ENCODE results near the gene RABL2A.
"Not testable (repeated sequence)": the region's sequence is repeated elsewhere in the genome, so short reads cannot be mapped to it uniquely, and the experiment has no call there.

The RABL2A gene

DNA sequence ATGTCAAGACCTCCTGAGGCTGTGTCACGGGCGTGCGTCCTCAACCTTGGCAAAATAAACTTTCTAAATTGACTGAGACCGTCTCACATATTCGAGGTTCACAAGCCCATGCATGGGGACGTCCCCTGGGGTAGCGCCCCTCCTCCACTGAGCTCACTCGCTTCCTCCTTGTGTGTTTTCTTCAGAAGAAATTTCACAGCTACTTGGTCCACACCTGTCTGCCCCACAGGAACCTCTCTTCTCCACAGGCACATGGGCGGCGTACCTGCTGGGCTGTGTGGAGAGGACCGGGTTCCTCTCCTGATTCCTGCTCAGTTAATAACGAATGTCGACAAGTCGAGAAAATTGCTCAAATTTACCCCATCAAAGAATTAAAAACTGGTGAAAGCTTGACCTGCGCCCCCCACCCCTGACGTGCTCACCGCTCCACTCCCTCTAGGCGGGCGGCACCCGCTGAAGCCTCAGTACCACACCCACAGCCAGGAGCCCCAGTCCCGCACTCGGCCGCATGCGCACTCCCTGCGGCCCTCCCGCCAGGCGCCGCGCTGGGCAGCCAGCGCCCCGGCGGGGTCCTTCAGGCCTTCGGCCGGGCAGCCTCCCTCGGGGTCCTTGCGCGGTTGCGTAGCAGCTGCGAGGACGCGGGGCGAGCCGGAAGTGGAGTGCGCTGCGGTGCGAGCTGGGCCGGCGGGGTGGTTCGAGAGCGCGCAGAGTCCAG lies at the start of gene RABL2A:
TSS of gene RABL2A (plus strand) at position 651 of the 715 bp plus-strand sequence. CDS start 1,341 bp downstream, outside the sequence.
- DNase-seq: not testable (repeated sequence)

DNA sequence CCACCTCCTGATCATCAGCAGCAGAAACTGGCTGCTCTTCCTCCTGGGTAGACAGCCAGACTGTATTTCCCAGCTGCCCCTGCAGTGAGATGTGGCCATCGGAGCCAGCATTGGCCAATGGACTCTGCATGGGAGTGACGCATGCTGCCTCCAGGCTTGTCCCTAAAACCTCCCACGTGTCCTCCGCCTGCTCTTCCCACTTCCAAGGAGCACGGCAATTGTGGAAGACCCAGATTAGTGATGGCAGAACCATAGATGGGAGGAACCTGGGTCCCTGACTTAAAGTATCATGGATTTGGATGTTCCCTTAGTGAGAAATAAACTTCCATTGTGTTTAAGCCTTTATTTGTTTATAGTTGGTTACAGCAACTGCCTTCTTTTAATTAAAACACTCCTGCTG lies 48.6 kb upstream of the RABL2A start:
- not testable (repeated sequence) for DNase-seq

DNA sequence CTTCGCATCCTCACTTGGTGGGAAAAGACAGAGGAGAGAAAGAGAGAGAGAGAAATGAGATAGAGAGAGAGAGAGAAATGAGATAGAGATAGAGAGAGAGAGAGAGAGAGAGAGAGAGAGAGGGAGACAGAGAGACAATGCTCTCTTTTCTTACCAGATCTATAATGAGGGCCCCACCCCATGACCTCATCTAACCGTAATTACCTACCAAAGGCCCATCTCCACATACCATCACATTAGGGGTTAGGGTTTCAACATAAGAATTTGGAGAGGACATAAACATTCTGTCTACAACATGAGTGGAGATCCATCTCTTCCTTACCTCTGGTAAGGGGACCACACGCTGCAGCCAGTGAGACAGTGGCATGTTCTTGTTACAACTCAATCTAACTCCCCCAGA lies 44.6 kb upstream of the RABL2A start:
- not testable (repeated sequence) for DNase-seq

DNA sequence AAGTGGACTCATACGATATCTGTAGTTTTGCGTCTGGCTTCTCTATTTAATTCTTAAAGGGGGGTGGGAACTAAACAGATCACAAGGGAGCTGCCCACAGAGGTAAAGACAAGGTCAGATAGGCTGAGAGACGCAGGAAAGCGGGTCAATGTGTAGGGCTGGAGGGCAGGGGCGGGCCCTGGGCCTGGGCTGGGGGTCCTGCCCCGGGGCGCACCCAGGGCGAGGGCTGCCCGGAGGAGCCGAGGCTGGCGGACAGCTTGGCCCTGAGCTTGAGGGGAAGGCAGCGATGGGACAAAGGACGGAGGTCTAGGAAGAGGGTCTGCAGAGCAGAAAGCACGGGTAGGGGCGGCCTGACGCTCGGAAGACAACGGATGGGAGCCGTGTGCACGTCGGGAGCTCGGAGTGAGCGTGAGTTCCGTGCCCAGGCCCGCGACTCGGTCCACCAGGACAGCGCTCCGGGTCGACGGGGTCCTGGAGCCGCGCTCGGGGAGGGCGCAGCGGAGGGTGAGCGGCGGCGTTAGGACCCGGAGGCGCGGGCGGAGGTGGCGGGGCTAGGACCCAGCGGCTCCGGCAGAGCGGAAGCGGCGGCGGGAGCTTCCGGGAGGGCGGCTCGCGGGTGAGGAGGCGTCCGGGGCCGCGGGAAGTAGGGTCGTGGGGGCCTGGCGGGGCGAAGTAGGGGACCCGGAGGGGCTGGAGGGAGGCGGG lies 43.4 kb upstream of the RABL2A start:
- DNase-seq: not testable (repeated sequence)

DNA sequence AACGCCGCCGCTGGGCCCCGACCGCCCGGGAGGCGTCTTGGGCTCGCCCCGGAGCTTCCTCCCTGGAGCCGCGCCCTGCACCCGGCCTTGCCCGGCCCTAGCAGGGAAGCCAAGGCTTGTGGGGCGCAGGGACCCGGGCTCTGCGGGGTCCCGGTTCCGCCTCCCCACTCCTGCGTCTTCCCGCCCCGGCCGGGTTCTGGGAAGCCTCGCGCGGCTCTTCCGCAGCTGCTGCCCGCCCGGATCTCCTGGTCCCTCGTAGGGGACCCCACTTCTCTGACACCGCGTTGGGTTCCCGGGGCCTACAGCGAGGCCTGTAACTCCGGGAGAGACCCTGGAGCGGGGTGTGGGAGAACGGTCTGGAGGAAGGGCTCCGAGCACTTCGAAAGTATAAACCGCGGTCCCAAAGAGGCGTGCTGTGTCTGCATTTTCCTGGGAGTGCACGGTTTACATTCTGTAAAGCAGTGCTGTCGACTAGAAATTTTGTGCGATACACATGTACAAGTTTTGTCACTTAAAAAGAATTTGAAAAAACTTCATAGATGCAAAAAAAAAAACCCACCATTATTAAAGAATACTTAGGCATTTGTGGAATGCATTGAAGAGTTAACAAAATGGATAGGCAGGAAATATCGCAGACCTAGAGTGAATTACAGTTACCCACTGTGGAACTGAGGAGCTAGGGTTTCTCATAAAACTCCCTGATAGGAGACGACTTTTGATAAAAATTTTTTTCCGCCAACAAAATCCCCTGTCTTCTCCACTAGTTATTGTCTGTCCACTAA lies 42.6 kb upstream of the RABL2A start:
- DNase-seq: not testable (repeated sequence)

DNA sequence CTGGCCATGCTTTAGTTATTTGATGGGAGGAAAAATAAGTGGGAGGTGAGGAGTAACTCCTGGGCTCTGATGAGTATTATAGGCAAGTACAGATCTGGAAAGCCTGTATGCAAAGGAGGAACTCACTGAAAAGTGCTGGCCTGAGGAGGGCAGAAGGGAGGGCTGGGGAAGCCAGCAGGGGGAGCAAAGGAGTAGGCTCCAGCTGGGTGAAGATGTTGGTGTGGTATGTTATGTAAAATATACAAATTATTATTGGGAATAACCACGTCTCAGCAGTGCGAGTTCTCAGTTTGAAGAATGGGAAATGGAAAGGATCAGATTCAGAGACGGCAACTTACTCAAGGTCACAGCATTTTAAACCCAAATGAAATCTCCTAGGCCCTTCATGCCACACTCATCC lies 39.9 kb upstream of the RABL2A start:
- DNase-seq: not testable (repeated sequence)

DNA sequence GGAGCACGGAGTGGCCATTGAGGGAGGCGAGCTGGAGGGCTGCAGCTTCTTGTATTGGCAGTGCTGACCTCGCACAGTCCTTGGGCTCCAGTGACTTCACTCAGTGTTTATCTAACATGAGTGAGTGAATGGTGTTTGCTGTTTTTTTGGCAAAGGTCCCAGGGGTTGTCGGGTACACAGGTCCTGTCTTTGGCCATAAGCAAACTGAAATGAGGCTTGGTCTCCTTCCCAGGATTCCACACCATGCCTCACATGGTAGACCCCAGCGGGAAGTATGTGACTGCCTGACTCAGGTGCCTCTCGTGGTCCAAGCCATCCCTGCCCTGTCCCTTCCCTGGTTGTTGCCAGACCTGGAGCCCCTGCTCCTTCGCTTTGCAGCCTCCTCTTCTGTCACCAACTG lies 37.5 kb upstream of the RABL2A start:
- DNase-seq: not testable (repeated sequence)

DNA sequence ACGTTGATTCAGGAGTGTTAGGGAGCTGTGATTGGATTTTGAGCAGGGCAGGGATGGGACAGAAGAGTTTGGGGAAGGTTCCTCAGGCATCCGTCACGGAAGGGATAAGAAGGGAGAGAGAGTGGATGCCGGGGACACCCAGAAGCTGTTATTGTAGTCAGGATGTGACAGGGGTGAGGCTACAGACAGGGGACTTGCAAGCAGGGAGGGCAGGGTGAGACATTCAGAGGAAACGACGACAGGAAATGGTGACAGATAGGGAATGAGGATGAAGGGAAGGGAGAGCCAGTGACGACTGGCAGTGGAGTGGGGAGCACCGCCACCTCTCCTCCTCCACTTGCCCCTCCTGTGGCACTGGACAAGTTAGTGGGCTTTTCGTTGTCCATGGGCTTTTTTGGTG lies 35.1 kb upstream of the RABL2A start:
- DNase-seq: not testable (repeated sequence)

DNA sequence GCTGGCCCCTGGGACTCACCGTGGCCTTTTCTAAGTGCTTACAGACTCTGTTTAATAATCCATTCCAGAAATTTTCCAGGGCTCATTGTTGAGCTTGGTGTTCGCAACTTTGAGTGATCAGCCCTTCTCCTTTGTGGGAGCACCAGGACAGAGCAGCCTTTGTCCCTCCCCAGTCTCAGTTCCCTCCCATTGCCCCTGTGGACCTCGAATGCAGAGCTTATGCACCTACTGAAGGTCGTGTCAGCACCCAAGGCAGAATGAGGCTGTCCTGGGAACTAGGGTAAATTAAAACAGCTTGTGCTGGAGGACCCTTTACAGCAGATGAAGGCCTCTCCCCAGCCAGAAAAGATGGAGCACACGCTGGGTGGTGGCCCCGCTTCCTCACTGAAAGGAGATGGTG lies 33.8 kb upstream of the RABL2A start:
- not testable (repeated sequence) for DNase-seq

DNA sequence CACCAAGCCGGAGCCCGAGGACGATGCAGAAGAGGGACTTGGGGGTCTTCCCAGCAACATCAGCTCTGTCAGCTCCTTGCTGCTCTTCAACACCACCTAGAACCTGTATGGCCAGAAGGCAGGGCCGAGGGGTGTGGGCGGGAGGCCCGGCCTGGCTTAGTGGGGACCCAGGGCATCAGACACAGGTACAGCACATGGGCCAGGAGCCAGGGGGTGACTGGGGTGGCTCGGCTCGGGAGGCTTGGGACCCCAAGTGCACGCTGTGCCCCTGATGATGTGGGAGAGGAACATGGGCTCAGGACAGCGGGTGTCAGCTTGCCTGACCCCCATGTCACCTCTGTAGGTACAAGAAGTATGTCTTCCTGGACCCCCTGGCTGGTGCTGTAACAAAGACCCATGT lies 31.3 kb upstream of the RABL2A start:
- not testable (repeated sequence) for DNase-seq

DNA sequence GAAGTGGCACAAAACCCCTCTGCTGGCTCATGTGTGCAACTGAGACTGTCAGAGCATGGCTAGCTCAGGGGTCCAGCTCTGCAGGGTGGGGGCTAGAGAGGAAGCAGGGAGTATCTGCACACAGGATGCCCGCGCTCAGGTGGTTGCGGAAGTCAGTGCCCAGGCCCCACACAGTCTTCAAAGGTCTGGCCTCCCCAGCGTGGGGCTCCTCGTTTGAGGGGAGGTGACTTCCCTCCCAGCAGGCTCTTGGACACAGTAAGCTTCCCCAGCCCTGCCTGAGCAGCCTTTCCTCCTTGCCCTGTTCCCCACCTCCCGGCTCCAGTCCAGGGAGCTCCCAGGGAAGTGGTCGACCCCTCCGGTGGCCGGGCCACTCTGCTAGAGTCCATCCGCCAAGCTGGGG lies 29.9 kb upstream of the RABL2A start:
- not testable (repeated sequence) for DNase-seq

DNA sequence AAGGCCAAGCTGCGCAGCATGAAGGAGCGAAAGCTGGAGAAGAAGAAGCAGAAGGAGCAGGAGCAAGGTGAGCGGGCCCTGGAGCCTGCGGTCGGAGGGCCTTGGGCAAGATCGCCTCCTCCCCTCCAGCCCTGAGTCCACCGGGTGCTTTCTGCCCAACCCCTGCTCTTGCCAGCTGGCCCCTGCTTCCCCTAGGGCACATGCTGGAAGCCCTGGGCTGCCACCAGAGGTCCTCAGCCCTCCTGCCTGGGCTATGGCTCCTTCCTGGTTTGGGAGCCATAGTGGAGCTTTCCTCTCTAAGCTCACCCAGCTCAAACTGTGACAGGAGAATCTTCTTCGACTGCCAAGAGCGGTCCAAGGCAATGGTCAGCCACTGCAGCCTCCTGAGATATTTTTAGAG lies 29.5 kb upstream of the RABL2A start:
- DNase-seq: not testable (repeated sequence)

DNA sequence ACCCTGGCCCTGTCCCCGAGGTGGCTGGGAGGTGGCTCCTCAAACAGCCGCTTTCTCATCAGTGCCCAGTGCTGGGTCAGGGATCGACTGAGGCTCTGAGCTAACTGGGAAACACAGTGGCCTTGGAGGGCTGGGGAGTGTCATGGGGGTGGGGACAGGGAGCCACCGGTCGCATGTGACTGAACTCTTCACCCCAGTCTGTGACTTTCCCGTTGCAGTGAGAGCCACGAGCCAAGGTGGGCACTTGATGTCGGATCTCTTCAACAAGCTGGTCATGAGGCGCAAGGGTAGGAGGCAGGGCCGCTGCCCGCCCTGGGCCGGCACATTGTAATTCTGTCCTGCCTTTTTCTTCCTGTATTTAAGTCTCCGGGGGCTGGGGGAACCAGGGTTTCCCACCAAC lies 28.9 kb upstream of the RABL2A start:
- DNase-seq: not testable (repeated sequence)

DNA sequence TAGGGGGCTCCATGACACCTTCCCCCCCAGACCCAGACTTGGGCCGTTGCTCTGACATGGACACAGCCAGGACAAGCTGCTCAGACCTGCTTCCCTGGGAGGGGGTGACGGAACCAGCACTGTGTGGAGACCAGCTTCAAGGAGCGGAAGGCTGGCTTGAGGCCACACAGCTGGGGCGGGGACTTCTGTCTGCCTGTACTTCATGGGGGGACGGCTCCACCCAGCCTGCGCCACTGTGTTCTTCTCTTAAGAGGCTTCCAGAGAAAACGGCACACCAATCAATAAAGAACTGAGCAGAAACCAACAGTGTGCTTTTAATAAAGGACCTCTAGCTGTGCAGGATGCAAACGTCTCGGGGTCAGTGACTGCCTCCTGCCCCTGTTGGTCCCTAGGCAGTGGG lies 28.3 kb upstream of the RABL2A start:
- not testable (repeated sequence) for DNase-seq

DNA sequence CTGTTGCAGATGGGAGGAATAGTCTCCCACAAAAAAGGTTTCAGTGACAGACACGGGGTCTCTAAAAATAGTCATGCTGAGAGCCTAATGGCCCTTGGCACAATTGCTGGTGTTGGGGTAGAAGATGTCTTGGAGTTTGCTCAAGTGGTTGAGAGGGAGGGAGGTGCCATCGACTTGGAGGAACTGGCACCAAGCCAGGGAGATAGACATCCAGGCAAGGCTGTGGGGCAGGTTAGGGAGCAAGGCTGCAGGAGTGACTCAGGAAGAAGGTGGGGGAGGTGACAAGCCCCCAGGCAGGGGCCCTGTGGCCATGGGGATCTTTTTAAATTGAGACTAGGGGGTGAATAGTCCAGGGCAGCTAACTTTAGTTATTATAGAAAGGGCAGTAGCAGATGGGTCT lies 27.9 kb upstream of the RABL2A start:
- DNase-seq: not testable (repeated sequence)

DNA sequence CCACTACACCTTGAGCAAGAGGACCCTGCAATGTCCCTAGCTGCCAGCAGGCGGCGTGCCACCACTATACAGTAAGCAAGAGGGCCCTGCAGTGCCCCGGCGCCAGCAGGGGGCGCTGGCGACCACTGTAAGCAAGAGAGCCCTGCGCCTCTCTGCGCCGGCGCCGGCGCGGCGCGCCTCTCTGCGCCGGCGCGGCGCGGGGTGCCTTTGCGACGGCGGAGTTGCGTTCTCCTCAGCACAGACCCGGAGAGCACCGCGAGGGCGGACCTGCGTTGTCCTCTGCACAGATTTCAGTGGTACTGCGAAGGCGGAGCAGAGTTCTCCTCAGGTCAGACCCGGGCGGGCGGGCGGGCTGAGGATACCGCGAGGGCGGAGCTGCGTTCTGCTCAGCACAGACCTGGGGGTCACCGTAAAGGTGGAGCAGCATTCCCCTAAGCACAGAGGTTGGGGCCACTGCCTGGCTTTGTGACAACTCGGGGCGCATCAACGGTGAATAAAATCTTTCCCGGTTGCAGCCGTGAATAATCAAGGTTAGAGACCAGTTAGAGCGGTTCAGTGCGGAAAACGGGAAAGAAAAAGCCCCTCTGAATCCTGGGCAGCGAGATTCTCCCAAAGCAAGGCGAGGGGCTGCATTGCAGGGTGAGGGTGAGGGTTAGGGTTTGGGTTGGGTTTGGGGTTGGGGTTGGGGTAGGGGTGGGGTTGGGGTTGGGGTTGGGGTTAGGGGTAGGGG lies 24.9 kb upstream of the RABL2A start:
- DNase-seq: not testable (repeated sequence)

DNA sequence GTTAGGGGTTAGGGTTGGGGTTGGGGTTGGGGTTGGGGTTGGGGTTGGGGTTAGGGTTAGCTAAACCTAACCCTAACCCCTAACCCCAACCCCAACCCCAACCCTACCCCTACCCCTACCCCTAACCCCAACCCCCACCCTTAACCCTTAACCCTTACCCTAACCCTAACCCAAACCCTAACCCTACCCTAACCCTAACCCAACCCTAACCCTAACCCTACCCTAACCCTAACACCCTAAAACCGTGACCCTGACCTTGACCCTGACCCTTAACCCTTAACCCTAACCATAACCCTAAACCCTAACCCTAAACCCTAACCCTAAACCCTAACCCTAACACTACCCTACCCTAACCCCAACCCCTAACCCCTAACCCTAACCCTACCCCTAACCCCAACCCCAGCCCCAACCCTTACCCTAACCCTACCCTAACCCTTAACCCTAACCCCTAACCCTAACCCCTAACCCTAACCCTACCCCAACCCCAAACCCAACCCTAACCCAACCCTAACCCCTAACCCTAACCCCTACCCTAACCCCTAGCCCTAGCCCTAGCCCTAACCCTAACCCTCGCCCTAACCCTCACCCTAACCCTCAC lies 24.1 kb upstream of the RABL2A start:
- DNase-seq: no peak

DNA sequence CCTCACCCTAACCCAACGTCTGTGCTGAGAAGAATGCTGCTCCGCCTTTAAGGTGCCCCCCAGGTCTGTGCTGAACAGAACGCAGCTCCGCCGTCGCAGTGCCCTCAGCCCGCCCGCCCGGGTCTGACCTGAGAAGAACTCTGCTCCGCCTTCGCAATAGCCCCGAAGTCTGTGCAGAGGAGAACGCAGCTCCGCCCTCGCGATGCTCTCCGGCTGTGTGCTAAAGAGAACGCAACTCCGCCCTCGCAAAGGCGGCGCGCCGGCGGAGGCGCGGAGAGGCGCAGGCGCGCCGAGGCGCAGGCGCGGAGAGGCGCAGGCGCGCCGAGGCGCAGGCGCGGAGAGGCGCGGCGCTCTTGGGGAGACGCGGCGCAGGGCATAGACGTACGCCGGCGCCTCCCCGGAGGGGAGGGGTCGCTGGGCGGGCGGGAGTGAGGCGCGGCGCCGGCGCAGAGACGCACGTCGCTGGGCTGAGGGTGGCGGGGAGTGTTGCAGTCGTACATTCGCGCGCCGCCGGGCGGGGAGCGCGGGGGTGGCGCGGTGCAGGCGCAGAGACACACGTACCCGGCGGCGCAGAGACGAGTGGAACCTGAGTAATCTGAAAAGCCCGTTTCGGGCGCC lies 23.5 kb upstream of the RABL2A start:
- not testable (repeated sequence) for DNase-seq

DNA sequence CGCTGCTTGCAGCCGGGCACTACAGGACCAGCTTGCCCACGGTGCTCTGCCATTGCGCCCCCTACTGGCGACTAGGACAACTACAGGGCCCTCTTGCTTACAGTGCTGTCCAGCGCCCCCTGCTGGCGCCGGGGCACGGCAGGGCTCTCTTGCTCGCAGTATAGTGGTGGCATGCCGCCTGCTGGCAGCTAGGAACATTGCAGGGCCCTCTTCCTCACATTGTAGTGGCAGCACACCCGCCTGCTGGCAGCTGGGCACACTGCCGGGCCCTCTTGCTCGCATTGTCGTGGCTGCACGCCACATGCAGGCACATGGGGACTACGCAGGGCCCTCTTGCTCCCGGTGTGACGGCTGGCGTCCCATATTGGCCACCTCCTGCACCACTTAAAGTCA lies 23.0 kb upstream of the RABL2A start:
- DNase-seq: not testable (repeated sequence)

DNA sequence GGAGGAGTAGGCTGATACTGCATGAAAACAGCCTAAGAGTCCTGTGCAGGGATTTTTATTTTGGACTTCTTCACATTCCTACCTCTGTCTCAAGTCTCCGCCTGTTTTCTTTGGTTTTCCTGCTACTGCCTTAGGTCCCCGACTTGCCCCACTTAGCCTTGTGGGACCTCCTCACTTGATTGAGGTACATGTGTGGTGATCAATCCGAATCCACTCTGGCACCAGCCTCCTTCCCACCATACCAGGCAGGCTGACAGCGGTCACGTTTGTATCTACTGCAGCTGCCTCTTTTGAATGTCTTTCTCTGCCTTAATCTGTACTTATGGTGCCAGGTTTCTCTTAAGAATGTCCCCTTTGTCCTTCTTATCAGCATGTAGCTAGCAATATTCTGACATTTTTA lies 22.4 kb upstream of the RABL2A start:
- not testable (repeated sequence) for DNase-seq

DNA sequence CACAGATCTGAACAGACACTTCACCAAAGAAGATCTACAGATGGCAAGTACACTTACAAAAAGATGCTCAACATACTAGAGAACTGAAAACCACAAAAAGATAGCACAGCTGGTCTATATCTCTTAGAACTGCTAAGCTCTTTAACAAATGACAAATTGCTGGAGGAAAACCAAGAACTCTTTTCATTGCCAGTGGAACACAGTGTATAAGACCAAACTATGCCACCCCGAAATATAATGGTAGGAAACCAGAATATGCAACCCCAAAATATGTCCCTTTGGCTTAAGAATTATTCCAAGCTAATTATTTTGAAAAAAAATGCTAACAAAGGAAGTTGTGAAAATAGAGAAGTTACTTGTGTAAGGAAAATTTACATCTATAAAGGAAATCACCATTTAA lies 21.0 kb upstream of the RABL2A start:
- DNase-seq: not testable (repeated sequence)

DNA sequence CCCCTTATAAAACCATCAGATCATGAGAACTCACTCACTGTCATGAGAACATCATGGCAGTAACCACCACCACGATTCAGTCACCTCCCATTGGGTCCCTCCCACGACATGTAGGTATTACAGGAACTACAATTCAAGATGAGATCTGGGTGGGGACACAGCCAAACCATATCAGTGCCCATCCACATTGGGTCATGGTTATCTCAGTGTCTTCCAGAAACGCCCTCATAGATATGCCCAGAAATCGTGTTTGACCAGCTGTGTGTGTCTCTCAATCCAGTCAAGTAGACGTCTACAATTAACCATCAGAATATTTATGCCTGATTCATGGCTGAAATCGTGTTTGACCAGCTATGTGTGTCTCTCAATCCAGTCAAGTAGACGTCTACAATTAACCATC lies 17.2 kb upstream of the RABL2A start:
- not testable (repeated sequence) for DNase-seq
